K562 (cell line): ENCODE data around the gene NSDHL.

Source experiments
- CTCF ChIP-seq, 3 experiments: IDR thresholded peaks in 2 of 3; conservative IDR thresholded peaks in 1 of 3; 2 replicates each; pipeline ENCODE4 v1.5.1; 2011 to 2012; ENCODE audit warnings: low read length in 3 of 3, mild to moderate bottlenecking in 3 of 3, control low read depth in 2 of 3, improper control_type of control experiment in 1 of 3, inconsistent platforms in 1 of 3, low read depth in 1 of 3, mixed read lengths in 1 of 3, moderate library complexity in 1 of 3; ENCODE audit not compliant: insufficient read depth in 2 of 3
- EGR1 ChIP-seq: fragments of 450-650 bp; conservative IDR thresholded peaks from 2 replicates; pipeline ENCODE4 v1.6.1; 2017; ENCODE audit warnings: mild to moderate bottlenecking
- HMG20A ChIP-seq: fragments of 450-650 bp; formaldehyde crosslinking; conservative IDR thresholded peaks from 2 replicates; pipeline ENCODE4 v1.4.0; 2020; ENCODE audit warnings: mild to moderate bottlenecking, mixed read lengths
- MAX ChIP-seq: sonication (generic); formaldehyde crosslinking; IDR thresholded peaks from 2 replicates; pipeline ENCODE4 v1.9.0; 2022; ENCODE audit warnings: mild to moderate bottlenecking, missing genetic modification reagents
- MEF2D ChIP-seq: conservative IDR thresholded peaks from 2 replicates; pipeline ENCODE4 v1.6.1; 2016; ENCODE audit warnings: low read depth, missing genetic modification characterization, missing compliant biosample characterization
- MNT ChIP-seq, 2 experiments: fragments of 450-650 bp; conservative IDR thresholded peaks; 2 replicates each; pipeline ENCODE4 v1.6.1; 2017; ENCODE audit warnings: mild to moderate bottlenecking in 2 of 2, moderate library complexity in 2 of 2

GRCh38 chrX:152821145-152821765 lies 9.6 kb upstream of the NSDHL start:
- TF ChIP-seq EGR1 (no peak), CTCF (IDR thresholded peaks at IDR 0.05 in 2 of 3, conservative IDR thresholded peaks at IDR 0.05 in 1 of 3; ENCODE audit: insufficient read depth in 2 of 3, low read depth in 1 of 3, low read length in 3 of 3) (peak; percentile 76 to 80 (median 77)), MNT (conservative IDR thresholded peaks at IDR 0.05) (no peak), HMG20A (CRISPR knock-in tag) (no peak), MEF2D (tag) (no peak), MAX (CRISPR knock-in tag) (no peak)
